HEK293T (cell line): Measurements from ENCODE around the gene ELF4.

Experiments used
- BHLHE40 ChIP-seq: fragments of 450-650 bp; IDR thresholded peaks from 2 replicates; pipeline ENCODE4 v1.6.1; 2016; ENCODE audit warnings: mild to moderate bottlenecking, moderate library complexity, borderline replicate concordance
- HDGF ChIP-seq: fragments of 450-650 bp; IDR thresholded peaks from 2 replicates; pipeline ENCODE4 v1.6.1; 2017; ENCODE audit warnings: antibody characterized with exemption, borderline replicate concordance

GRCh38 chrX:130109429-130110378 lies 593 bp downstream of the ELF4 start:
- no peak for TF ChIP-seq BHLHE40
- no peak for TF ChIP-seq HDGF
